ENCODE measurements around the gene GLIS1. TPM values are rescaled to one million over a fixed set of nuclear protein-coding genes. Genes with fewer than 3 reads are reported as not detected.

GLIS1 gene
- total and polyA plus RNA-seq, 2 of the 8 experiments (the other 6 are each of a cell fraction or from before 2014, with no cell fraction given), result 0.15 to 0.22 TPM

DNA sequence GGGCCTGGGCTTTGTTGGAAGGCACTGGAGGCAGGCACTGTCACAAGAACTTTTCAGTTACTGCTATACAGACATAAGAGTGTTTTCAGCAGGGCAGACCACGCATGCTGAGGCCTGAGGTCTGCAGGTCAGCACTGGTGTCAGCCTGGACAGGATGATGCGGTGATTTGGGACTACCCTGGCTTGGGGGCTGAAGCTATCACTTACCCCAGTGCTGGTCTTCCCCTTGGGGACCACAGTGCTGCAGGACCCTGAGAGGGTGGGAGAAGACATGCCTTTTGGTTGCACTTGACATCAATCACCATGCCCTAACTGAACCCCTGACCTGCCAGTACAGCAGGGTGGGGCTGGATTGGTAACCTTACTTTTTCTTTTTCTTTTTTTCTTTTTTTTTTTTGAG, 270.6 kb downstream of the GLIS1 start (continued):
- TF ChIP-seq, protein P1, sequence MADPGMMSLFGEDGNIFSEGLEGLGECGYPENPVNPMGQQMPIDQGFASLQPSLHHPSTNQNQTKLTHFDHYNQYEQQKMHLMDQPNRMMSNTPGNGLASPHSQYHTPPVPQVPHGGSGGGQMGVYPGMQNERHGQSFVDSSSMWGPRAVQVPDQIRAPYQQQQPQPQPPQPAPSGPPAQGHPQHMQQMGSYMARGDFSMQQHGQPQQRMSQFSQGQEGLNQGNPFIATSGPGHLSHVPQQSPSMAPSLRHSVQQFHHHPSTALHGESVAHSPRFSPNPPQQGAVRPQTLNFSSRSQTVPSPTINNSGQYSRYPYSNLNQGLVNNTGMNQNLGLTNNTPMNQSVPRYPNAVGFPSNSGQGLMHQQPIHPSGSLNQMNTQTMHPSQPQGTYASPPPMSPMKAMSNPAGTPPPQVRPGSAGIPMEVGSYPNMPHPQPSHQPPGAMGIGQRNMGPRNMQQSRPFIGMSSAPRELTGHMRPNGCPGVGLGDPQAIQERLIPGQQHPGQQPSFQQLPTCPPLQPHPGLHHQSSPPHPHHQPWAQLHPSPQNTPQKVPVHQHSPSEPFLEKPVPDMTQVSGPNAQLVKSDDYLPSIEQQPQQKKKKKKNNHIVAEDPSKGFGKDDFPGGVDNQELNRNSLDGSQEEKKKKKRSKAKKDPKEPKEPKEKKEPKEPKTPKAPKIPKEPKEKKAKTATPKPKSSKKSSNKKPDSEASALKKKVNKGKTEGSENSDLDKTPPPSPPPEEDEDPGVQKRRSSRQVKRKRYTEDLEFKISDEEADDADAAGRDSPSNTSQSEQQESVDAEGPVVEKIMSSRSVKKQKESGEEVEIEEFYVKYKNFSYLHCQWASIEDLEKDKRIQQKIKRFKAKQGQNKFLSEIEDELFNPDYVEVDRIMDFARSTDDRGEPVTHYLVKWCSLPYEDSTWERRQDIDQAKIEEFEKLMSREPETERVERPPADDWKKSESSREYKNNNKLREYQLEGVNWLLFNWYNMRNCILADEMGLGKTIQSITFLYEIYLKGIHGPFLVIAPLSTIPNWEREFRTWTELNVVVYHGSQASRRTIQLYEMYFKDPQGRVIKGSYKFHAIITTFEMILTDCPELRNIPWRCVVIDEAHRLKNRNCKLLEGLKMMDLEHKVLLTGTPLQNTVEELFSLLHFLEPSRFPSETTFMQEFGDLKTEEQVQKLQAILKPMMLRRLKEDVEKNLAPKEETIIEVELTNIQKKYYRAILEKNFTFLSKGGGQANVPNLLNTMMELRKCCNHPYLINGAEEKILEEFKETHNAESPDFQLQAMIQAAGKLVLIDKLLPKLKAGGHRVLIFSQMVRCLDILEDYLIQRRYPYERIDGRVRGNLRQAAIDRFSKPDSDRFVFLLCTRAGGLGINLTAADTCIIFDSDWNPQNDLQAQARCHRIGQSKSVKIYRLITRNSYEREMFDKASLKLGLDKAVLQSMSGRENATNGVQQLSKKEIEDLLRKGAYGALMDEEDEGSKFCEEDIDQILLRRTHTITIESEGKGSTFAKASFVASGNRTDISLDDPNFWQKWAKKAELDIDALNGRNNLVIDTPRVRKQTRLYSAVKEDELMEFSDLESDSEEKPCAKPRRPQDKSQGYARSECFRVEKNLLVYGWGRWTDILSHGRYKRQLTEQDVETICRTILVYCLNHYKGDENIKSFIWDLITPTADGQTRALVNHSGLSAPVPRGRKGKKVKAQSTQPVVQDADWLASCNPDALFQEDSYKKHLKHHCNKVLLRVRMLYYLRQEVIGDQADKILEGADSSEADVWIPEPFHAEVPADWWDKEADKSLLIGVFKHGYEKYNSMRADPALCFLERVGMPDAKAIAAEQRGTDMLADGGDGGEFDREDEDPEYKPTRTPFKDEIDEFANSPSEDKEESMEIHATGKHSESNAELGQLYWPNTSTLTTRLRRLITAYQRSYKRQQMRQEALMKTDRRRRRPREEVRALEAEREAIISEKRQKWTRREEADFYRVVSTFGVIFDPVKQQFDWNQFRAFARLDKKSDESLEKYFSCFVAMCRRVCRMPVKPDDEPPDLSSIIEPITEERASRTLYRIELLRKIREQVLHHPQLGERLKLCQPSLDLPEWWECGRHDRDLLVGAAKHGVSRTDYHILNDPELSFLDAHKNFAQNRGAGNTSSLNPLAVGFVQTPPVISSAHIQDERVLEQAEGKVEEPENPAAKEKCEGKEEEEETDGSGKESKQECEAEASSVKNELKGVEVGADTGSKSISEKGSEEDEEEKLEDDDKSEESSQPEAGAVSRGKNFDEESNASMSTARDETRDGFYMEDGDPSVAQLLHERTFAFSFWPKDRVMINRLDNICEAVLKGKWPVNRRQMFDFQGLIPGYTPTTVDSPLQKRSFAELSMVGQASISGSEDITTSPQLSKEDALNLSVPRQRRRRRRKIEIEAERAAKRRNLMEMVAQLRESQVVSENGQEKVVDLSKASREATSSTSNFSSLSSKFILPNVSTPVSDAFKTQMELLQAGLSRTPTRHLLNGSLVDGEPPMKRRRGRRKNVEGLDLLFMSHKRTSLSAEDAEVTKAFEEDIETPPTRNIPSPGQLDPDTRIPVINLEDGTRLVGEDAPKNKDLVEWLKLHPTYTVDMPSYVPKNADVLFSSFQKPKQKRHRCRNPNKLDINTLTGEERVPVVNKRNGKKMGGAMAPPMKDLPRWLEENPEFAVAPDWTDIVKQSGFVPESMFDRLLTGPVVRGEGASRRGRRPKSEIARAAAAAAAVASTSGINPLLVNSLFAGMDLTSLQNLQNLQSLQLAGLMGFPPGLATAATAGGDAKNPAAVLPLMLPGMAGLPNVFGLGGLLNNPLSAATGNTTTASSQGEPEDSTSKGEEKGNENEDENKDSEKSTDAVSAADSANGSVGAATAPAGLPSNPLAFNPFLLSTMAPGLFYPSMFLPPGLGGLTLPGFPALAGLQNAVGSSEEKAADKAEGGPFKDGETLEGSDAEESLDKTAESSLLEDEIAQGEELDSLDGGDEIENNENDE (IDR thresholded peaks at IDR 0.05; ENCODE audit: insufficient replicate concordance, low read length), result no peak
- TF ChIP-seq SP4 (IDR thresholded peaks at IDR 0.05; ENCODE audit: low read length) (no peak), GABPA (IDR thresholded peaks at IDR 0.05; ENCODE audit: borderline replicate concordance, insufficient read depth, low read length) (no peak), SP2 (IDR thresholded peaks at IDR 0.05; ENCODE audit: low read length) (no peak), CBX8 (IDR thresholded peaks at IDR 0.05; ENCODE audit: borderline replicate concordance, low read depth, low read length) (no peak), CEBPB (IDR thresholded peaks at IDR 0.05; ENCODE audit: low read depth, low read length) (no peak), TCF12 (IDR thresholded peaks at IDR 0.05; ENCODE audit: low read depth, low read length) (no peak), SP1 (IDR thresholded peaks at IDR 0.05; ENCODE audit: low read depth, low read length) (no peak)
- TF ChIP-seq, protein P2, sequence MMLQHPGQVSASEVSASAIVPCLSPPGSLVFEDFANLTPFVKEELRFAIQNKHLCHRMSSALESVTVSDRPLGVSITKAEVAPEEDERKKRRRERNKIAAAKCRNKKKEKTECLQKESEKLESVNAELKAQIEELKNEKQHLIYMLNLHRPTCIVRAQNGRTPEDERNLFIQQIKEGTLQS (IDR thresholded peaks at IDR 0.05; ENCODE audit: insufficient read depth, low read depth, low read length), result no peak

Data from H1 (cell line).